ENCODE measurements around the gene VAC14.

The VAC14 gene

DNA sequence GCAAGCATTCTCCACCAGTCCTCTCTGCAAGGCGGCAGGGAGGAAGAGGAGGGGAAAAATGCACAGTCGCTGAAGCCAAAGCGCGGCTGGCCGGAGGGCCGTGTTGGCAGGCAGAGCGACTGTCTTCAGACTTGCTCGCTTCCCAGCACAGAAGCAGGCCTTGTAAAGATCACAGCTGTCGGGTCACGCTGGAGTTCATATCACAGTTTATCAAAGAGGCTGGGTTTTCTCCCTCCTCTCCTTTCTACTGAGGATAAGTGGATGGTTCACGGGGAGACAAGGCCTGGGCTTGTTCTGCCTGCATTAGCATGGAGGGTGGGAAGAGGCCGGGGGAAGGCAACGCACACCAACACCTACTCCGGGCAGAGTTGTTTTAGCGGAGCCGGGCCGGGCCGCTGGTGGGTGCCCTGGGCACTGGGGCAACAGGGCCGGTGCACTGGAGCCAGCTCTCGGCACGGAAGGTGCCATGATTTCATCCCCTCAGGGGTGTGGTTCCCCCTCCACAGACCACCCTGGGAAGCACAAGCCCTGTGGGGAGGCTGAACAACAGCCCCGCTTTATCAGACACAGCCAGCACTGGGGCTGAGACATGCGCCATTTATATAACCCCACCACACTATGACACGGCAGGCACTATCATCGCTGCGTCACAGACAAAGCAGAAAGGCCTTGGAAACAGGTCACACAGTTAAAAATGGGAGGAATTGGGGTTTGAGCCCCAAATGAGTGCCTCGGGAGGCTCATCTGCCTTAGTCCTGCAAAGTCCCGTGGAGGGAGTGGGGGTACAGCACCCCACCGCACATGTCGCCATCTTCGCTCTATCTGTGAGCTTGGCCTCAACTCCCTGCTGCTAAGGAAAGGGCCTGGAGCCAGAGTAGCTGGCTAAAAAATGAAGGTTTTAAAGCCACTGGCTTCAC, 74.8 kb downstream of the VAC14 start:
- DNase-seq = peak in 54 of 56 donors; percentile 17 to 93 (median 78)

DNA sequence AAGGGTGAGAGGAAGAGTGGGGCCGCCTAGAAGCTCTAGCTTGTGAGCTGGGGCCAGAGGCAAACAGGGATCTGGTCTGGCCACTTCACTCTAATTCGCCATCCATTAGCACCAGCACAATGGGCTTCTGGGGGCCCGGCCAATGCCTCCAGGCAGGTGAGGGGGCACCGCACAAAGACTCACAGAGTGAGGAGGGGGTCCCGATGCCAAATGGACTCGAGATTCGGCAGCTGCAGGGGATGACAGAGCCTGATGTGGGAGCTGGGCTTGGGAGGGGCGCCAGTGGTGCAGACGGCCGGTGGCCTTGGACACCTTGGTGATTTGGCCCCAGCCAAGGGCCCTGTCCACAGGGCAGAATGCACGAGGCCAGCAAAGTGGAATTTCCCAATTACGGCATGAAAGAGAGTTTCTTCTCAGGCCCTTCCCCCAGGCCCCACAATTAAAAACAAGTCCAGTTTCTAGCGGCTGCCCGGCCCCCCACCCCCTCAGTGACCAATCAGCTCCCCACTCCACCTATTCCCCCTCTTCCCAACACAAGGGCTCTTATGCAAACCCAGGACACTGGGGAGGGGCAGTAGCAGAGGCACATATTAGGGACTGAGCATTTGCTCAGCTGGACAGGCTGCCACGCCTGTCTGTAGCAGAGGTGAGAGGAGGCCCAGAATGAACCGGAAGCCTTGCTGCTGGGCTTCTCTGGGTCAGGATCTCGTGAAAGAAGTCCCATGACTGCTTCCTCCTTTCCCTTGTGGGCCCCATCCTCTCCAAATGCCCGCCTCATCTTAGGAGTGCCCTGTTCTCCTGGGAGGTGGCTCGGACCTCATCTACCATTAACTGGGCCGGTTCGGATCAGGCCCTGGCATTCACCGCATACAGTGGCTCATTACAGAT, 75.7 kb downstream of the VAC14 start:
- DNase-seq = peak in 30 of 56 donors; percentile 43 to 87 (median 65)

DNA sequence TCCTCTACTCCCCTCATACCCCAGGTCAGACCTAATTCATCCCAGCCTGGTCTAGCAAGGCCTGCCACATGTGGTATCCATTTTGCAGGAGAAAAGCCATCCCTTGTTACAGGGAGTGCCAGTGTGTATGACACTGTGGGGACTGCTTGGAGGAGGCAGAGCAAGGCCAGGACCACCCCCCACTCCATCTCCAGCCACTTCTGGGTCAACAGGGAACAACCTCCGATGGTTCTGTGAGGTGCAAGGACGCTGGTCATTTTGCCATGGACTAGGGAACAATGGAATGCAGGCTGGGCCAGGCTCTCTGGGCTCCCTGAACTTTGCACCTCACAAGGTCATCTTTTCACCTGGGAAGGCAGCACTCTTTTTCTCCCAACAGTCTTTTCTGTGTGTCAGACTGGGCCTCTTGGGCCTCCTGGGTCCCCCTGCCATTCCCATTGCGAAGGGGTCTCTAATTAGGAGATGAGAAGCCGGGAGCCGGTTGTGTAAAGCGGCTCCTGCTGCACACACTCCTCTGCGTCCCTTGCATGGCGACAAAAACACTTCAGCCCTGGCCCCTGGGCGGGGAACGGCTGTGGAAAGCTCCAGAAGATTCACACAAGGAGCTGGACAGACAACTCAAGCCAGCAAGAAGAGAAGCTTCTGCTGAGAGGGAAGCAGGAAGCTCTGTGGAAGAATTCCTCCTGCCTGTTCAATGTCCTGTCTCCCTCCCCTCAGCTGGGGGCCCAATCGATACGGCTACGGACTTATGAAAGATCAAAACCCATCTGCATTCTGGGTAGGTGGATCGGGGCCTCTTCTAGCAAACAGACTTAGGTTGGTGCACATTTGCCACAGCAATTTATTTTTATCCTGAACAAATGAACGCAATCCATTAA, 76.6 kb downstream of the VAC14 start:
- DNase-seq = no peak

DNA sequence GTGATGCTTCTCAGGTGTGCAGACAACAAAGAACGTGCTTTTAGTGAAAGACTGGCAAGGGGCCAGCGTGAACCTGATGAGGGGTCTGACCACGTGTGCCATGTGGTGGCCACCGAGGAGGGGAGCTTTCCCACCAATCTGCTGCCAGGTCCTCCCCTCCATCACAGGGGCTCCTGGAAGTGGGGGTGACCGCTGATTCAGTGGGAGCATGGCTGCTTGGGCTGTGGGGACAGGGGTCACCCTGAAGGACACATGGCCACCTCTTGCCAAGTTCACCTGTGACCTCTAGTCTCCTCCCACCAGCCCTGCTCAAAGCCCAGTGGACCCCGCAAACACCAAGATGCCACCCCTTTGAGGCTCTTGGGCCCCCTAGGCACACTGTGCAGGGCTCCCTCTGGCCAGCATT, 77.2 kb downstream of the VAC14 start:
- no peak for DNase-seq

DNA sequence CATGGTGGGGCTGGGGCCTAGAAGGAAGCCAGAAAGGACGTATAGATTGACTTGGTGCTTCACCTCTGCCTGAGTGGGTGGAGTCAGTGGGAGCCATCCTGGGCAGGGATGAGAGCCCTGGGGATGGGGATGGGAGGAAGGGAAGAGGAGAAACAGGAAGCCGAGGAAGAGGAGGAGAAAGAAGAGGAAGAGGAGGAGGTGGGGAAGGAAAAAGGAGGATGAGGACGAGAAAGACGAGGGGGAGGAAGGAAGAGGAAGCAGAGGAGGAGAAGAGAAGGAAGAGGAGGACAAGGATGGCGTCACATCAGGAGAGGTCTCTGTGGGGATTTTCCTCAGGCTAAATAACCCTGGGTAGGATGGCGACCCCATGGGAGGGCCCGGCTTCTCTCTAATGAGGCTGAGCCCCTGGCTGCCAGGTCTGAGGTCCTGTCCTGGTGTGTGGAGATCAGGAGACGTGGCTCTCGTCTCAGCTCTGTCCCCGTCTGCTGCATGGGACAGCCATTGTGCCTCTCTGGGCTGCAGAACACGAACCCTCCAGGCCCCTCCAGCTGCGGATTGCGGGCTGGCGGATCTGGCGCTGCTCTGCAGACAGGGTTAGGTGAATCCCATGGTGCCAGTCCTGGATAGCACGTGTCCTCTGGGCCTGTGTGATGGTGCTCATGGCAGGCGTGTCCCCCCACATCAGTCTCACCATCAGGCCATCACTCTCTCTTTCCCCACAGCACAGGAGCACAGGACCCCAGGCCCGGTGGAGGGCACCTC, 79.6 kb downstream of the VAC14 start:
- DNase-seq = no peak

DNA sequence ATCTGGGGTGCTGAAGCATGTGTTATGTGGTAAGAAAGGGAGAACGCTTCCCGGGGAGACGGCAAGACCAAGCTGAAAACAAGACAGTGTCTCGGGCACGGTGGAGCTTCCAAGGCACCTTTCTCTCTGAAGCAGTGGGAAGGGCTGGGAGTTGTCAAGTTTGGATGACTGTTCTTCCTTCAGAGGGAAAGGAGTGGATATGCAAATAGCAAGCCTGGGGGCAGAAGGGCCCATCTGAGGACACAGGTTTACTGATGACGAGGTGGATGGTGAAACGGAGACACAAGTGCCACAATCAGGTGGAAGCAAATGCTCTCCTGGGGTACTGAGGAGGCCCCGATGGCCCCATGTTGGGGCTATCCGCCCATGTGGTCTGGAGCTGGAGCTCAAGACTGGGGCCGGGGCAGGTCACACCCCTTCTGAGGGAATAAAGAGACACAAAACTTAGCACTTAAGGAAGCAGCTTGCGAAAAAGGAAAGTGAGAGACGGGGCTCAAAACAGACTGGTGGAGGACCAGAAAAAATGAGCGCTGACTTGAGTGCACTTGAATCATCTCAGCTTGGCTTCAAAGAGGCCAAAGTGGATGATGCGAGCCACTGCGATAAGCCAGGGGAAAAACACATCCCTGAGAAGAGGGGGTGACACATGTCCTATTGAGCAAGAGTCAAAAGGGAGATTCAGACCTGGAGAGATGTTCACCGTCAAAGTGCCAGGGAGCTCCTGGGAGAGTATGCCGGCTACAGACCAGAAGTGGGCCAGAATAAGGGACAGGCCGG, 80.3 kb downstream of the VAC14 start:
- DNase-seq = no peak

DNA sequence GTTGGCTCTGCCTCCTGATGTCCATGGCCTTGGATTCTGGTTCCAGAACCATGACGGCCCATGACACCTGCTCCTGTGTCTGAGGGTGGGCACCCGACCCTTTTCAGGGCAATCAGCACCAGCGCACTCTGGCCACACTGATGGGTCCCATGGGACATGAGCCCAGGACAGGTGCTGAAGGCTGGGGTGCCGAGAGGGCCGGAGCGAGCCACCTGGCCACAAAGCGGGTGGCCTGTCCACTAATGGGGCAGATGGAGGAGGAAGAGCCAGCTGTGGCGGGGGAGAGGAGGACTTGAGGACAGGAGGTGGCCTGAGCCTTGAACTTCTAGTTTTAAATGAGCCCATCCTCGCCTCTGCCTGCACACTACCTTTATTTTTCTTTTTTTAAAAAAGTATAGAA, 83.9 kb downstream of the VAC14 start:
- DNase-seq = no peak

DNA sequence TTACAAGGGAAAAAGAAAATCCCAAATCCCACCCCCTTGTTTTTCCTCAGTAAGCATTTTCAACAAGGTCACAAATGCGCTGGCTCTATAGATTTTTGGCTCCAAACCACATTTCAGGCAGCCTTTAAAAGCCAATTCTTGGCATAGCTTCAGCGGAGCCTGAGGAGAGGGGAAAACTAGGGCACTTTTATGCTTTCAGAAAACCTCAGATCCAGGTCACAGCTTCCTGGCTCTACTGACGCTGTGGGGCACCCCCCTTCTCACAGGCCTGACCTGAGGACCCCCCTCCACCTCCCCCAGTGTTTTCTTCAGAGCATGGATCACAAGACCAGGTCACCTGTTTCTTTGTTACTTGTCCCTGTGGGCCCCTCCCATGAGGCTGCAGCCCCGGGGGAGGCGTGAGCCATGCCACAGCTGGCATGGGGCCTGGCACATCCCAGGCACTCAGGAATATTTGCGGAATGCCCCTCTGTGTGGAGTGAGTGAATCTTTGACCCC, 85.0 kb downstream of the VAC14 start:
- DNase-seq = peak in 18 of 56 donors; percentile 20 to 66 (median 39)

DNA sequence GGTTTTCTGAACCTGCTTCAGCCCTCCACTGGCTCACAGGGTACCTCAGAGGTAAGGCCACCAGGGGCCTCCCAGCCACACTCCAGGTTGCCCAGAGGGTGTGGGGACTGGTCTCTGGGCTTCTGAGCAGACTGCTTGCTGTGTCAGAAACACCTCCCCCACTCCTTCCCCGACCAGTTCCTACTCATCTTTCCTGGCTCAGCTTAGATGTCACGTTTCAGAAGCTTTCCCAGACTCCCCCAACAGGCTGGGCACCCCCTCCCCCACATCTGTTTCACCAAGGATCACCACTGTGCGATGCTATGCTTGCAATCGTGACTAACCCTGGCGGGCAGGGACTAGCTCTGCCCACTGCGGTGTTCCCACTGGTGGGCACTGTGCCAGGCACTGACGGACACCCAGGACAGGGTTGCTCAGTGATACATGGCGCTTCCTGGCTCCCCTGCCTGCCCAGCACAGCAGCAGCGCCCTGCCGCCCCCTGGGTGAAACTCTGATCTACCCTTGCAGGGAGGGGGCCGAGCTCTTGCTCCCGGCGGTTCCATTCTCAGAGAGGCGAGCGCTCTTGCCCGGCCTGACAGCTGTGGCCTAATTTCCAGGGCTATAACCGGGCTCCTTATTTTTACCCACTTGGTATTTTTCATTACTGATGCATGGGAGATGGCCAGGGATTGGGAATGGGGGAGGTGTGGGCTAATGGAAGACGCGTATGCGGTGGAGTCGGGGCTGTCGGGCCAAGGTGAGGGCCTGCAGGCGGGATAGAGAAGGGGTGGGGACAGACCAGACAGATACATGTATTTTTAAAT, 85.7 kb downstream of the VAC14 start:
- DNase-seq = peak in 44 of 56 donors; percentile 23 to 76 (median 56)

DNA sequence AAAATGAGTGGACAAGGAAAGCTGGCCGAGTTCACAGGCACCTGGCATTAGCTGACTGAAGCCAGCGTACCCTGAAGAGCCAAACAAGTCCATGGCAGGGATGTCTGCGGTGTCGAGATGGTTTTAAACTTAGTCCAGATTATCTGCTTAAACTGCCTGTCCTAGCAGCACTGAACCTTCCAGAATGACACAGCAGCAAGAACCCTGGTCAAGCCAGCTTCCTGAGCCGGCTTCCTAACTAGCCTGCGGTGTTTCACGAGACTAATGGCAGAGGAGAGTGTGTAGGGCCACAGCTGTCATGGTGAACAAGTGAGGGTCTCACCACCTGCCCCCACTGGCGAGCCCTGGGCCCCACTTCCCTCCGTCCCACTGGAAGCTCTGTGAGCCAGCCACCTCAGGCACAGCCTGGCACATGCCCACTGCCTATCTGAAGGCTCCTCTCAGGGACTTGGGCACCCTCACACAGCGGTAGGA, 86.3 kb downstream of the VAC14 start:
- peak in 5 of 56 donors; percentile 24 to 46 (median 39) for DNase-seq

DNA sequence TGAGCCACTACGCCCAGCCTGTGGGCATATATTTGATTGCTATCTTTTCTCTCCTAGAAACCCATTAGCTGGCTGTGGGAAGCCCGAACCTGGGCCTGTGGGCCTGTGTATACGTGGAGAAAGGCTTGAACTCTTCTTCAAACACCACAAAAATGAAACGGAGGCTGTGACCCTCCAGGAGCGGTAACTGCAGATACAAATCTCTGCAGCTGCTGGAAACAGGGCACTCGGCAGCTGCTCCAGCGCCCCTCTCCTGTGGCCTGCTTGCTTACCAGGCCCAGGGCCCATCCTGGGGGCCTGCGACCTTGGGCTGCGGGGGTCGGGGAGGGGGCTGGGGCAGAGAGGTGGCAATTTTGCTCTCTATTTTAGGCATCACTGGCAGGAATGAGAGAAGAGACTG, 87.1 kb downstream of the VAC14 start:
- DNase-seq = no peak

DNA sequence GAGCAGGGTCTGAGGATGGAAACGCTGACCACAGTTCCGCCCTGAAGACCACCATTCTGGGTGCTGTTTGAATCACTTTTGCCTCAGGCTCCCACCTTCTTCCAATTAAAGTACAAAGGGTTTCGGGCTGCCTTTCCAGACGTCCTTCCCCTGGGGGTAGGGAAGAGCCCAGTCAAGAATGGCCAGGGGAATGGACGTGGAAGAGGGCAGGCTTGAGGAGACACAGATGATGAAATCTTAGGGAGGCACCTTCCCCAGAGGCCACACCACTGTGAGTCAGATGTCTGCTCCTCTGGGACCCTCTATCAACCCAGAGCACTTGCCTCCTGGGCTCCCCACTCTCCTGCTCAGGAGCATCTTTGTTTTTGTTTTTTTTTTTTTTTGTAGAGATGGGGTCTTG, 87.6 kb downstream of the VAC14 start:
- DNase-seq = no peak

DNA sequence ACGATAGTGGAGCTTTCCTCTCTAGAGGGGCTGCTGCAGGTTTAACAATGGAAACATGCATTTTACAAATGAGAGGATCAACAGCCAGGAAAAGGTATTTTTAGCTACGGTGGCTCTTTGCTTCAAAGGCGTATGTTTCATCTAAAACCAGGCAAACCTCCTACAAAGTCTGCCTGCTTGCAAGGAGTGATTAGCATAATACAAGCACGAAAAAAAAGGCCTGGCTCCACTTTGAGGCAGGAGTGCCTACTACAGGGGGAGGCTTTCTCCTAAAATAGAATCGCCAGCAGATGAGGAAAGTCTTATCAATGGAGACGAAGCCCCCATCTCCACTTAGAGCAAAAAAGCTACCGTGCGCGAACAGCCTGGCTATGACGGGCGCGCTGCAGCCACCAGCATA, 88.0 kb downstream of the VAC14 start:
- peak in 14 of 56 donors; percentile 20 to 60 (median 33) for DNase-seq

DNA sequence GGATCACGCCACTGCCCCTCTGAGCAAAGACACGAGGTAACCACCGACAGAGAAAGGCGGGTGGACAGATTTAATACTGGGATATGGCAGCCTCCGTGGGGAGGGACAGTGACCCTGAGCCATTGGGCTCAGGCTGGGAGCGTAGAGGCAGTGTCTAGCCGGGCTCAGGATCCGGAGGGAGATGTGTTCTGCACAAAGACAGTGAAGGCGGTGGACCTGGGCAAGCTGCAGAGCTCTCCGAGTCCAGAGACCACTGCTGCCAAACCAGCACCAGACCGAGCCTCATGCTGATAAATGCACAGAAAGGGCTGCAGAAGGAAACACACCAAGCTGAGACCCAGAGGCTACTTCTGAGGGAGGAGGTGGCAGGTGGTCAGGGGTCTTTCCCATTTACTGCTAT, 88.6 kb downstream of the VAC14 start:
- DNase-seq = no peak

DNA sequence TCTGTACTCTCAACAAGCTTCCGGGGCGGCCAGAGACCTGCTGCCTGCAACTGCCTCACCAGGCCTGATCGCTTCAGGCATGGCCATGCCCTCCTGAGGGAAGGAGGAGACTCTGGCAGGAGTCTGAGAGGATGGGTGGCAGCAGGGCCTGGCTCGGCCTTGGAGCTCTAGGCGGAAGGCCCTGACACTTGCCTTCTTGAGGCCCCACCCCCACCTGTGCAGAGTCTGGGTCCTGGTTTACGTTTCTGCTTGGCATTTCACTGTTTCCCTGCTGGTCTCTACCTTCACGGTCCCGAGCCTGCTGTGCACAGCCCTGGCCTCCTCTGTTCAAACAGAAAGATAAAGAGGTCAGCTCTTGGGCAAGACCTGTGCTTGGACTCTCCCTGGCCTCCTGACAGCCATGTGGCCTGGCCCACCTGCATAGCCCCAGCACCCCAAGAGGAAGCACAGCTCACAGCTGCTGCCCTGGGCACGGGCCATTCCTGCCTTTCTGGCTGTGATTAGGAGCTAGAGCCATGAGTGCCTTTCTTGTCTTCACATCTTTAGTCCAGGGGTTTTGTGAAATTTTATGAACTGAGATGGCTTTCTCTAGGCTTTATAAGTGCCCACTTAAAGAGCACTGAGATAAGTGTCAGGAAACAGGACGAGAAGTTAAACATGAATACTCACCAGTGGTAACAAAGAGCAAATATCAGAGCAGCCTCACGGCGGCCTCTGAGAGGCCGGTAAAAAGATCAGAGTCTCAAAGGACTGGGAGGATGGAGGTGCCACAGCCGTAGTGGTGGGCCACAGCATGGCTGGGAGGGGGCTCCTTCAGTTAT, 89.5 kb downstream of the VAC14 start:
- no peak for DNase-seq

DNA sequence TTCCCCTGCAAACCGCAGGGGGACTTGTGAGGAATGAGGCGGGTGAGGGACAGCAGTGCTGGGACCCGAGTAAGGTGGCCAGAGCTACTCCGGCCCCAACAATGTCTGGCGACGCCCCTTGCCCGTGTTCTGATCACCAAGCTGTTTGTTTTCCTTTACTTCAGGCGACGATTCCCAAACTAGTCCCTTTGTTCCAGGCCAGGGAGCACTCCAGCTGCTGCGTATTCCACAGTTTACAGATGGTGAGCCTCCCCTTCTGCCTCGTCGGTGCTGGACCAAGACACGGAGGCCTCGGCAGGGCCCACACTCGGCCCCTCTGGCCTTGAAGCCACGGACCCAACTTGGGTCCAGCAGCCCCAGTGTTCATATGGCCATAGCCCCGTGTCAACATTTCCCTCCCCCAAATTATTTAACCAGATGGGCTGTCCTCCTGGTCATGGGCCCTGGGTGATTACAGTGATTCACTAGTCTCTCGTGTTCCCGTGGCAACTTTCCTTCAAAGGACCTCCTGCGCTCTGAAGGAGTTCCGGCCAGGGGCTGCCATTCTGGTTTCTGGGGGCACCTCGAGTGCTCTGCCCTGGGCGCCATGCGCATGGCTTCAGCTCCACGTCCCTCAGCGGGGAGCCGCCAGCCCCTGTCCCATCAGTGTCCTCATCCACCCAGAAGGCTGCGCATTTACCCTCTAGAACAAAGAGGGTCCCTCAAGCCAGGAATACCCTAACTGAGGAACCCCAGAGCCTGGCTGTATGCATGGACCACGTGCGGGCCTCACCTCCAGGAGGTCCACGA, 90.3 kb downstream of the VAC14 start:
- no peak for DNase-seq

DNA sequence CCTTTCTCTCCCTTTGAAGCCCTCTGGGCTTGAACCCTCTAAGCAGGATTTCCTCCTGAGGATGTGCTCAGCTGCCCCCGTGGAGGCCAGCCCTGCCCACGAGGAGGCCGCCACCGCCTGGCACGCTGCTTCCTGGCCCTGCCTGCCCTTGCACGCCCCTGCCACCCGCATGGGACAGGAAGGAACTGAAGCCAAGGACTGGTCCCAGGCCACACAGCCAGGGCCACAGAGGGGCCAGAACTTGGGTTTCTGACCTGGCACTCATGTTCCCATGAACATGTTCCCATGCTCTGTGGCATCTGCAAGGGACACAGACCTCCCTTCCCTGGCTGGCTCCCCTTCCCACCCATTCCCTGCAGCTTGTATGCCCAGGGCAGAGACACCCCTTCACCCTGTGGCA, 91.0 kb downstream of the VAC14 start:
- no peak for DNase-seq
